Hepatocyte (in vitro differentiated cells): Measurements from ENCODE around the gene CGREF1.

Experiments used
- CTCF ChIP-seq: fragments of 200-600 bp; sonication (generic); IDR thresholded peaks from 2 replicates; pipeline ENCODE4 v1.5.1; 2016; ENCODE audit warnings: antibody characterized with exemption, mild to moderate bottlenecking; ENCODE audit not compliant: poor library complexity
- EZH2 ChIP-seq: fragments of 200-600 bp; sonication (generic); IDR thresholded peaks from 2 replicates; pipeline ENCODE4 v1.6.1; 2016; ENCODE audit warnings: antibody characterized with exemption, mild to moderate bottlenecking, borderline replicate concordance
- EZH2phosphoT487 ChIP-seq: fragments of 200-600 bp; sonication (generic); IDR thresholded peaks from one replicate; pipeline ENCODE4 v1.6.1; 2018; ENCODE audit warnings: antibody characterized with exemption, mild to moderate bottlenecking, low read depth, moderate library complexity; ENCODE audit not compliant: unreplicated experiment, severe bottlenecking

DNA sequence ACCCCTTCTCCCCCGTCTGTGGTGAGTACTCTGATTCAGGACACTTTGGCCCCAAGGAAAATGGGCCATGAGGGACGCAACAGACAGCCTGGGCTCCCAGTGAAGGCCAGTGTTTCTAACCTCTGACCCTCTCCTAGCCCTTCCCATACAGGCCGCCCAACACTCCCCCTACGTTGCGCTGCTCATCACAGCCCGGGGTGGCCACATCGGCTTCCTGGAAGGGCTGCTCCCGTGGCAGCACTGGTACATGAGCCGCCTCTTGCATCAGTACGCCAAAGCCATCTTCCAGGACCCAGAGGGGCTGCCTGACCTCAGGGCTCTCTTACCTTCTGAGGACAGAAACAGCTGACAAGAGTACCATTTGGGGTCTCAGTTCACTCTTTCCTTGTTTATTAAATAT lies 11.5 kb upstream of the CGREF1 start:
- TF ChIP-seq CTCF (no peak), EZH2phosphoT487 (no peak), EZH2 (no peak)
